Loucy (cell line): ENCODE data around the gene IL1RAPL2.

ENCODE experiments used
- EZH2phosphoT487 ChIP-seq: fragments of 200-600 bp; IDR thresholded peaks from 2 replicates; pipeline ENCODE4 v1.6.1; 2018; ENCODE audit warnings: antibody characterized with exemption, mild to moderate bottlenecking, moderate library complexity, borderline replicate concordance
- TF ChIP-seq, protein P1 (sequence below): fragments of 200-600 bp; sonication (generic); conservative IDR thresholded peaks from 2 replicates; pipeline ENCODE4 v1.5.1; 2014; ENCODE audit warnings: mild to moderate bottlenecking, antibody characterized with exemption, low read length

DNA sequence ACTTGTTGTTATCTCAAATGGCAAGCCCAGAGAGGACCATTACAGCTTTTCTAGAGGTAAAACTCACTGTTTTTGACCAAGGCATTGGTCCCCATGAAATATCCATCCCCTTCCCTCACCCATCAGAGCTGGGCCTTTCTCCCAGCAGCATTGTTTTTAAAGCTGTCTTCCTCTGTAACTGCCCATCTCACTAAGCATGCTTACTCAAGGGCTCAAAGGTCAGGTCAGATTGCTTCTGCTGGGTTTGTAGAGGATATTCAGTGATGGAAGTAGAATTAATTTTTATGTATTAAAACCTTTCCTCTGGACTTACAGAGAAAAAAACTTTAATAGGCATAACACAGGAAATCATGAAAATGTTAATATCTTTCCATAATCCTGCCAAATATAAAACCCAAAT, 643.4 kb downstream of the IL1RAPL2 start:
- TF ChIP-seq EZH2phosphoT487: no peak
- TF ChIP-seq, protein P1, sequence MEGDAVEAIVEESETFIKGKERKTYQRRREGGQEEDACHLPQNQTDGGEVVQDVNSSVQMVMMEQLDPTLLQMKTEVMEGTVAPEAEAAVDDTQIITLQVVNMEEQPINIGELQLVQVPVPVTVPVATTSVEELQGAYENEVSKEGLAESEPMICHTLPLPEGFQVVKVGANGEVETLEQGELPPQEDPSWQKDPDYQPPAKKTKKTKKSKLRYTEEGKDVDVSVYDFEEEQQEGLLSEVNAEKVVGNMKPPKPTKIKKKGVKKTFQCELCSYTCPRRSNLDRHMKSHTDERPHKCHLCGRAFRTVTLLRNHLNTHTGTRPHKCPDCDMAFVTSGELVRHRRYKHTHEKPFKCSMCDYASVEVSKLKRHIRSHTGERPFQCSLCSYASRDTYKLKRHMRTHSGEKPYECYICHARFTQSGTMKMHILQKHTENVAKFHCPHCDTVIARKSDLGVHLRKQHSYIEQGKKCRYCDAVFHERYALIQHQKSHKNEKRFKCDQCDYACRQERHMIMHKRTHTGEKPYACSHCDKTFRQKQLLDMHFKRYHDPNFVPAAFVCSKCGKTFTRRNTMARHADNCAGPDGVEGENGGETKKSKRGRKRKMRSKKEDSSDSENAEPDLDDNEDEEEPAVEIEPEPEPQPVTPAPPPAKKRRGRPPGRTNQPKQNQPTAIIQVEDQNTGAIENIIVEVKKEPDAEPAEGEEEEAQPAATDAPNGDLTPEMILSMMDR: no peak
